Measurements from ENCODE around the gene DUSP6.

Gene DUSP6

GRCh38 chr12:89353188-89353822 lies 1.0 kb upstream of the DUSP6 start:
- no peaks in the 10 kb centered on the region for H3K9me3 ChIP-seq
- peaks cover 37% of the 10 kb centered on the region for H4K20me1 ChIP-seq
- peak overlapping the region; percentile 95 for H3K4me2 ChIP-seq
- no peak for TF ChIP-seq Cebpa-rat (IDR thresholded peaks at IDR 0.05)
- H3K4me3 ChIP-seq, result peak overlapping the region; percentile 92
- H3K9ac ChIP-seq, result peak overlapping the region; percentile 94
- H3K27ac ChIP-seq, result peak overlapping the region; percentile 98
- H3K36me3 ChIP-seq, result peaks cover 7% of the 10 kb centered on the region; the same call in 1 of the 2 replicates
- peaks cover 51% of the 10 kb centered on the region for H3K4me1 ChIP-seq
- no peaks in the 10 kb centered on the region for H3K27me3 ChIP-seq

GRCh38 chr12:89352242-89352491 lies 134 bp downstream of the DUSP6 start:
- Histone ChIP-seq H3K9ac (peak overlapping the region; percentile 93), H3K27ac (peak overlapping the region; percentile 93), H3K27me3 (no peaks in the 10 kb centered on the region), H3K36me3 (peaks cover 7% of the 10 kb centered on the region; the same call in 1 of the 2 replicates), H3K4me1 (peaks cover 62% of the 10 kb centered on the region), H3K4me3 (peak overlapping the region; percentile 92), H3K4me2 (peak overlapping the region; percentile 95), H4K20me1 (peaks cover 37% of the 10 kb centered on the region), H3K9me3 (no peaks in the 10 kb centered on the region)
- no peak for TF ChIP-seq Cebpa-rat (IDR thresholded peaks at IDR 0.05)

- Histone ChIP-seq H3K36me3 (peaks cover 7% of the 10 kb centered on the region; the same call in 1 of the 2 replicates), H4K20me1 (peaks cover 37% of the 10 kb centered on the region), H3K4me1 (peaks cover 62% of the 10 kb centered on the region), H3K27ac (peak overlapping the region; percentile 93), H3K4me3 (peak overlapping the region; percentile 92), H3K9me3 (no peaks in the 10 kb centered on the region), H3K27me3 (no peaks in the 10 kb centered on the region), H3K9ac (peak overlapping the region; percentile 93), H3K4me2 (peak overlapping the region; percentile 95)
- no peak for TF ChIP-seq Cebpa-rat (IDR thresholded peaks at IDR 0.05)
These were observed 636 bp downstream of the DUSP6 start for GRCh38 chr12:89351489-89352241.

GRCh38 chr12:89350630-89351488 lies 1.4 kb downstream of the DUSP6 start:
- peaks cover 7% of the 10 kb centered on the region; the same call in 1 of the 2 replicates for H3K36me3 ChIP-seq
- peak overlapping the region; percentile 92 for H3K4me3 ChIP-seq
- peaks cover 60% of the 10 kb centered on the region for H3K4me1 ChIP-seq
- peak overlapping the region; percentile 95 for H3K4me2 ChIP-seq
- peaks cover 37% of the 10 kb centered on the region for H4K20me1 ChIP-seq
- no peak for TF ChIP-seq Cebpa-rat (IDR thresholded peaks at IDR 0.05)
- no peaks in the 10 kb centered on the region for H3K9me3 ChIP-seq
- peak overlapping the region; percentile 93 for H3K27ac ChIP-seq
- H3K27me3 ChIP-seq, result no peaks in the 10 kb centered on the region
- H3K9ac ChIP-seq, result peak overlapping the region; percentile 93

- Histone ChIP-seq H3K9me3 (no peaks in the 10 kb centered on the region), H3K4me1 (peaks cover 60% of the 10 kb centered on the region), H3K36me3 (peaks cover 7% of the 10 kb centered on the region; the same call in 1 of the 2 replicates), H3K27ac (peak overlapping the region; percentile 93), H3K9ac (peak overlapping the region; percentile 93), H3K27me3 (no peaks in the 10 kb centered on the region), H3K4me2 (peak overlapping the region; percentile 95), H4K20me1 (peaks cover 37% of the 10 kb centered on the region), H3K4me3 (peak overlapping the region; percentile 92)
- no peak for TF ChIP-seq Cebpa-rat (IDR thresholded peaks at IDR 0.05)
These were observed 2.1 kb downstream of the DUSP6 start for GRCh38 chr12:89350260-89350629.

GRCh38 chr12:89349814-89350213 lies 2.5 kb downstream of the DUSP6 start:
- peak overlapping the region; percentile 93 for H3K9ac ChIP-seq
- H3K27ac ChIP-seq, result peak overlapping the region; percentile 93
- H3K4me3 ChIP-seq, result peak overlapping the region; percentile 92
- H3K27me3 ChIP-seq, result no peaks in the 10 kb centered on the region
- TF ChIP-seq Cebpa-rat (IDR thresholded peaks at IDR 0.05), result no peak
- H3K9me3 ChIP-seq, result no peaks in the 10 kb centered on the region
- H3K4me1 ChIP-seq, result peaks cover 60% of the 10 kb centered on the region
- peaks cover 37% of the 10 kb centered on the region for H4K20me1 ChIP-seq
- H3K36me3 ChIP-seq, result peaks cover 7% of the 10 kb centered on the region; the same call in 1 of the 2 replicates
- H3K4me2 ChIP-seq, result peak overlapping the region; percentile 95

- Histone ChIP-seq H3K9ac (peak overlapping the region; percentile 93), H4K20me1 (peaks cover 37% of the 10 kb centered on the region), H3K4me1 (peaks cover 64% of the 10 kb centered on the region), H3K4me3 (peak overlapping the region; percentile 92), H3K27ac (peak overlapping the region; percentile 93), H3K36me3 (peaks cover 7% of the 10 kb centered on the region; the same call in 1 of the 2 replicates), H3K9me3 (no peaks in the 10 kb centered on the region), H3K27me3 (no peaks in the 10 kb centered on the region), H3K4me2 (peak overlapping the region; percentile 95)
- no peak for TF ChIP-seq Cebpa-rat (IDR thresholded peaks at IDR 0.05)
These were observed 3.2 kb downstream of the DUSP6 start for GRCh38 chr12:89348894-89349699.

GRCh38 chr12:89347325-89347829 lies 4.9 kb downstream of the DUSP6 start:
- Histone ChIP-seq H3K4me1 (peaks cover 72% of the 10 kb centered on the region), H4K20me1 (peaks cover 37% of the 10 kb centered on the region), H3K9me3 (no peaks in the 10 kb centered on the region), H3K36me3 (peaks cover 7% of the 10 kb centered on the region; the same call in 1 of the 2 replicates), H3K4me2 (peak overlapping the region; percentile 95), H3K9ac (peak overlapping the region; percentile 69), H3K4me3 (peak overlapping the region; percentile 52), H3K27ac (peak overlapping the region; percentile 81), H3K27me3 (no peaks in the 10 kb centered on the region)
- TF ChIP-seq Cebpa-rat (IDR thresholded peaks at IDR 0.05), result no peak

Data from BLaER1 (cell line).